EH (cell line): ENCODE measurements around the gene MSANTD1.

Experiments
- DNase-seq: peaks from one replicate; pipeline ENCODE4 v3.0.0-alpha.2; 2015; ENCODE audit warnings: low read depth

MSANTD1 gene

GRCh38 chr4:3303923-3304710 is 55.2 kb downstream of the MSANTD1 start:
- DNase-seq, result no peak

- DNase-seq, result peak; percentile 37
Measured at GRCh38 chr4:3304831-3305609, 56.1 kb downstream of the MSANTD1 start.

- DNase-seq, result peak; percentile 54
Measured at GRCh38 chr4:3305610-3306371, 56.8 kb downstream of the MSANTD1 start.
